Measurements from ENCODE around the gene CANT1.

- TF ChIP-seq CTCF (IDR thresholded peaks at IDR 0.05): no peak
- no peak for TF ChIP-seq POLR2A (IDR thresholded peaks at IDR 0.05)
Measured at GRCh38 chr17:79057737-79058385, 48.3 kb upstream of the CANT1 start.
